ENCODE results near the gene NIT1. TPM values are rescaled to one million over a fixed set of nuclear protein-coding genes. Genes with fewer than 3 reads are reported as not detected.

The NIT1 gene
- total and polyA plus RNA-seq, 2 of the 13 experiments (the other 11 are each of a cell fraction or from before 2014, with no cell fraction given), result 22.7 to 31.0 TPM

DNA sequence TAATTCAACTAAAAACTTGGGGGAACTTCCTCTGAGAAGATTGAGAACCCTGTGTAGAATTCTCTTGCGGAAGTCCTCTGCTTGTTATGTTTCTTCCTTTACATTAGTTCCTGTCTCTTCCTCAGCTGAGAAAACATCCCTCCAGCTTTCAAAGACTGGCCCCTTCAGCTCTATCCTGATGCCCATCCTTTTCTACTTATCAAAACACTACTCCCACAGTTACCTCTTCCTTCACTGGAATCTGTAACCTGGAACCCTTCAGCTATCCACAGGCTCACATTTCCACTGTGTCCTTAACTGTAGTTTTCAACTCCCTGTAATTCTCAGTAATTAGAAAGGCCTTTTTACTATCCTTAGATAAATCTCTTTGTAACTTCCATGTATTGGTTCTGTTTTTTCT is 20.5 kb downstream of the NIT1 start:
- POLR2A ChIA-PET, result no interaction called here
- Histone ChIP-seq H3K27ac (ENCODE audit: extremely low read length, insufficient read depth, low read length) (no peak overlapping the region), H3K4me3 (replicated peaks in 1 of 3; ENCODE audit: insufficient read depth in 1 of 3, low read depth in 2 of 3, low read length in 3 of 3) (no peak overlapping the region), H3K9ac (ENCODE audit: insufficient read depth, low read depth, low read length) (no peak overlapping the region), H3K79me2 (ENCODE audit: insufficient read depth, low read length) (peaks cover 8% of the 10 kb centered on the region), H3K9me3 (ENCODE audit: low read length) (no peaks in the 10 kb centered on the region), H3K4me1 (ENCODE audit: insufficient read depth, low read length) (peaks cover 7% of the 10 kb centered on the region; the same call in 1 of the 2 replicates), H2AFZ (ENCODE audit: low read length) (no peak overlapping the region), H4K20me1 (ENCODE audit: insufficient read depth, low read length) (no peaks in the 10 kb centered on the region), H3K36me3 (replicated peaks in 1 of 2; ENCODE audit: control insufficient read depth in 1 of 2, insufficient read depth in 2 of 2, low read length in 2 of 2) (no peaks in the 10 kb centered on the region), H3K27me3 (ENCODE audit: control insufficient read depth in 1 of 2, insufficient read depth in 2 of 2, low read length in 2 of 2) (no peaks in the 10 kb centered on the region; a peak in 1 of 5 replicates), H3K4me2 (ENCODE audit: low read depth, low read length) (no peak overlapping the region)
- BruUV-seq (replicated peaks), result no TSS peak
- 96% methylated on average over 1 of the region's 1 CpG for WGBS (ENCODE audit: low lambda C conversion rate)
- TF ChIP-seq ZNF7 (CRISPR knock-in tag; IDR thresholded peaks at IDR 0.05), result no peak
- no peak for TF ChIP-seq LCORL (IDR thresholded peaks at IDR 0.05)
- TF ChIP-seq LCORL (CRISPR knock-in tag; IDR thresholded peaks at IDR 0.05), result no peak
- TF ChIP-seq DRAP1 (CRISPR knock-in tag; IDR thresholded peaks at IDR 0.05), result no peak
- no peak for TF ChIP-seq ZNF598 (CRISPR knock-in tag; IDR thresholded peaks at IDR 0.05; ENCODE audit: borderline replicate concordance)
- TF ChIP-seq SIN3B (IDR thresholded peaks at IDR 0.05; ENCODE audit: low read length), result no peak
- no peak for TF ChIP-seq MIXL1 (CRISPR knock-in tag; IDR thresholded peaks at IDR 0.05)
- TF ChIP-seq E2F5 (CRISPR knock-in tag; conservative IDR thresholded peaks at IDR 0.05), result no peak
- no peak for TF ChIP-seq ZNF367 (CRISPR knock-in tag; IDR thresholded peaks at IDR 0.05; ENCODE audit: borderline replicate concordance)
- no peak for TF ChIP-seq NONO (IDR thresholded peaks at IDR 0.05)
- TF ChIP-seq NONO (CRISPR knock-in tag; conservative IDR thresholded peaks at IDR 0.05), result no peak
- no peak for TF ChIP-seq SP5 (CRISPR knock-in tag; IDR thresholded peaks at IDR 0.05; ENCODE audit: borderline replicate concordance, low read depth)
- TF ChIP-seq, protein P1, sequence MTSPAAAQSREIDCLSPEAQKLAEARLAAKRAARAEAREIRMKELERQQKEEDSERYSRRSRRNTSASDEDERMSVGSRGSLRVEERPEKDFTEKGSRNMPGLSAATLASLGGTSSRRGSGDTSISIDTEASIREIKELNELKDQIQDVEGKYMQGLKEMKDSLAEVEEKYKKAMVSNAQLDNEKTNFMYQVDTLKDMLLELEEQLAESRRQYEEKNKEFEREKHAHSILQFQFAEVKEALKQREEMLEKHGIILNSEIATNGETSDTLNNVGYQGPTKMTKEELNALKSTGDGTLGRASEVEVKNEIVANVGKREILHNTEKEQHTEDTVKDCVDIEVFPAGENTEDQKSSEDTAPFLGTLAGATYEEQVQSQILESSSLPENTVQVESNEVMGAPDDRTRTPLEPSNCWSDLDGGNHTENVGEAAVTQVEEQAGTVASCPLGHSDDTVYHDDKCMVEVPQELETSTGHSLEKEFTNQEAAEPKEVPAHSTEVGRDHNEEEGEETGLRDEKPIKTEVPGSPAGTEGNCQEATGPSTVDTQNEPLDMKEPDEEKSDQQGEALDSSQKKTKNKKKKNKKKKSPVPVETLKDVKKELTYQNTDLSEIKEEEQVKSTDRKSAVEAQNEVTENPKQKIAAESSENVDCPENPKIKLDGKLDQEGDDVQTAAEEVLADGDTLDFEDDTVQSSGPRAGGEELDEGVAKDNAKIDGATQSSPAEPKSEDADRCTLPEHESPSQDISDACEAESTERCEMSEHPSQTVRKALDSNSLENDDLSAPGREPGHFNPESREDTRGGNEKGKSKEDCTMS (CRISPR knock-in tag; conservative IDR thresholded peaks at IDR 0.05), result no peak
- TF ChIP-seq SP1 (IDR thresholded peaks at IDR 0.05), result no peak
- TF ChIP-seq SP1 (CRISPR knock-in tag; IDR thresholded peaks at IDR 0.05), result no peak
- TF ChIP-seq GABPA (IDR thresholded peaks at IDR 0.05; ENCODE audit: low read depth, low read length), result no peak
- no peak for TF ChIP-seq GABPA (CRISPR knock-in tag; IDR thresholded peaks at IDR 0.05; ENCODE audit: low read depth)
- CTCF ChIA-PET (ENCODE audit: low intra/inter-chr PET ratio, low total read pairs), result no interaction called here
- in situ Hi-C loops (cut with HindIII; ENCODE audit: extremely low pct_ligation_motif_present, low pct_unique_long_range_greater_than_20kb) (no loop called here), intact Hi-C loops (cut with micrococcal nuclease; ENCODE audit: unreplicated experiment) (loop anchor here (2.0 to 10.0 kb wide), 2 partner anchors 42 to 144 kb away; no protein-coding TSS in a partner anchor)
- DNase-seq (ENCODE audit: low spot score) (no peak), ATAC-seq (no peak), FAIRE-seq (no peak)
